HG03095 (cell line): Measurements from ENCODE around the gene UBA1.

ENCODE experiments used
- ATAC-seq: cut with Tn5 transposase; IDR thresholded peaks from one replicate; pipeline ENCODE4 v1.9.1; 2021; ENCODE audit warnings: moderate library complexity; ENCODE audit not compliant: unreplicated experiment

The UBA1 gene

DNA sequence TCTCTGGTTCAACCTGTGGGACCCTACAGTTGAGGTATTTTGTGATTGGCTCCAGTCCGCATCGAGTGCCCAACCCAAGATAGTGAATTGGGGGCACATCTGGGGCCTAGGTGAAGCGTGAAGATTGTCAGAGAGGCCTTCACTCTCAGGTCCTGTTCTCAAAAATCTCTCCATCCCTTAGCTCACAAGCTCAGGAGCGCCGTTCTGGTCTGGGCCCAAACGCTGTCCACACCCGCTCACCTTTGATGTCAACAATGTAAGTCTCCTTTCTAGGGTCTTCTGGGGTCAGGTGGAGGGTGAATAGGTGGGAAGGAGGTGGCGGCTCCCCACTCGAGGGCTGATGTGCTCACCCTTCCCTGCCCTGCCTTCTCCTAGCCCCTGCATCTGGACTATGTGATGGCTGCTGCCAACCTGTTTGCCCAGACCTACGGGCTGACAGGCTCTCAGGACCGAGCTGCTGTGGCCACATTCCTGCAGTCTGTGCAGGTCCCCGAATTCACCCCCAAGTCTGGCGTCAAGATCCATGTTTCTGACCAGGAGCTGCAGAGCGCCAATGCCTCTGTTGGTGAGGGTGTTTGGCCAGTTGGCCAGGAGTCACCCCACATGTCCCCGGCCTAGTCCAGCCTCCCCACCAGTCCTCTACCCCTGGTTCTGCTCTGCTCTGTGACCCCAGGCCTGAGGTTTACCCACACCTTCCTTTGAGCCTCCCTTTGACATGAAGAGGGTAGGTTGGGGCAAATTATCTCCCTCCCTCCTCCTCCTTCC is 17.2 kb downstream of the UBA1 start:
- ATAC-seq, result no peak

DNA sequence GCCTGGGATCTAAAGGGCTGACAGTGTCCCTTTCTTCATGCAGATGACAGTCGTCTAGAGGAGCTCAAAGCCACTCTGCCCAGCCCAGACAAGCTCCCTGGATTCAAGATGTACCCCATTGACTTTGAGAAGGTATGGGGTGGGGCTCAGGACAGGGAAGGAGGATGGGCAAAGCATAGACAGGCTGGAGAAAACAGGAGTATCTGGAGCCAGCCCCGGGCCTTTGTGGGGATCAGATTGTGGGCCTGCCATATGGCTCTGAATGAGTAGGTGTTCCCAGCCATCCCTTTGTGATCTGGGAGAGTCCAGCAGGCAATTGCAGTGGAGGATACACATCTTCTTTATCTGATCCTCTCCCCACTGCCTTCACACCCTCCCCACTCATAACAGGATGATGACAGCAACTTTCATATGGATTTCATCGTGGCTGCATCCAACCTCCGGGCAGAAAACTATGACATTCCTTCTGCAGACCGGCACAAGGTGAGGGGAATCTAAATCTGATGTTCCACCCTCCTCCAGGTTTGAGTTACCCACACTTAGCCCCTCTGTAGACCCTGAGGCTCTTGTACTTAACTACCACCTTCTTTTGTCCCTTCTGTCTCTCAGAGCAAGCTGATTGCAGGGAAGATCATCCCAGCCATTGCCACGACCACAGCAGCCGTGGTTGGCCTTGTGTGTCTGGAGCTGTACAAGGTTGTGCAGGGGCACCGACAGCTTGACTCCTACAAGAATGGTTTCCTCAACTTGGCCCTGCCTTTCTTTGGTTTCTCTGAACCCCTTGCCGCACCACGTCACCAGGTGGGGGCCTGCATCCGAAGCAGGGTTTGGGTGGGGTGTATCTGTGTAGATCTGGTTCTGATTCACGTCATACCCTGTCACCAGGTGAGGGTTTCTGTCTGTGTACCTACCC is 19.0 kb downstream of the UBA1 start:
- no peak for ATAC-seq

DNA sequence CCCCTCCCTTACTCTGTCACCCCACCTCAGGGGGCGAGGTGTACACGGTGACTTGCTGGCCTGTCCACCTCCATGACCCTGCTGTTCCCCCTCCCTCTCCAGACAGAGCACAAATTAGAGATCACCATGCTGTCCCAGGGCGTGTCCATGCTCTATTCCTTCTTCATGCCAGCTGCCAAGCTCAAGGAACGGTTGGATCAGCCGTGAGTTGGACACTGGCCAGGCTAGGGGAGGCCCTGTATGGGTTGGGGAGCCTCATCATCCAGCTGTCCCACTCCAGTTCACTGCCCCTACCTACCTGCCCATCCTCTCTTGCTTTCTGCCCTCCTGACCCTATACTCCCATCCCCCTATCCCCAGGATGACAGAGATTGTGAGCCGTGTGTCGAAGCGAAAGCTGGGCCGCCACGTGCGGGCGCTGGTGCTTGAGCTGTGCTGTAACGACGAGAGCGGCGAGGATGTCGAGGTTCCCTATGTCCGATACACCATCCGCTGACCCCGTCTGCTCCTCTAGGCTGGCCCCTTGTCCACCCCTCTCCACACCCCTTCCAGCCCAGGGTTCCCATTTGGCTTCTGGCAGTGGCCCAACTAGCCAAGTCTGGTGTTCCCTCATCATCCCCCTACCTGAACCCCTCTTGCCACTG is 20.9 kb downstream of the UBA1 start:
- no peak for ATAC-seq

- no peak for ATAC-seq
Measured at GRCh38 chrX:47215291-47215900, 21.8 kb downstream of the UBA1 start.

GRCh38 chrX:47216393-47216925 is 22.8 kb downstream of the UBA1 start:
- ATAC-seq, result no peak

GRCh38 chrX:47217121-47217851 is 23.7 kb downstream of the UBA1 start:
- no peak for ATAC-seq

GRCh38 chrX:47217852-47218279 is 24.2 kb downstream of the UBA1 start:
- peak; percentile 84 for ATAC-seq

DNA sequence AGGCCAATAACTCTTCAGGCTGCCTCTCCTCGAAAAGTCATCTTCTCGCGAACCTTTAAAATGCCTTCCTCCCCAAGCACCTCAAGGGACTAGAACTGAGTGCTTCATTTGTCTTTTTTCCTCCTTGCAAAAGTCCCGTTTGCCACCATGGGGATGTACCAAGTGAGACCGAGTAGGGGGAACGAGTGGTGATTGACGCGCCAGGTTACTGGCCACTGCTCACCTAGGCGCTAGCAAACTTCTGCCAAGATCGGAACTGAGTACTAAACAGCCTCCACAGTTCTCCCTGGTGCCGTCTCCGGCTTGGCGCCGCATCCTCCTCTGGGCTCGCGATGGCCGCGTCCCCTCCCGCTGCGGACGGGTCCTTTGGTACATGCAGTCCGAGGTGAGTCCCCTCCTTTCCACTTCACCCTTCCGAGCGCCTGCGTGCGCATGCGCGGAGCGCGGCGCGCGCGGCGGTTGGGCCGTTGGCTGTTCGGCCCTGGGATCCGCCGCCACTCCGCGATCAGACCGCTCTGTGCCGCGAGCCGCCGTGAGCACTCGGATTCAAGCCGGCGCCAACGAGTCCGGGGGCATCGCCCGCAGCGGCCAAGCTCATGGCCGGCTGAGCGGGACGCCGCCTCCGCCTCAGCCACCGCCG is 24.8 kb downstream of the UBA1 start, which contains the start of gene CDK16:
Gene CDK16, plus strand, starts transcription at position 402 of the 640 bp plus-strand sequence. CDS start 4,877 bp downstream, outside the sequence.
- ATAC-seq, result peak; percentile 40

- no peak for ATAC-seq
Measured at GRCh38 chrX:47218920-47219815, 25.5 kb downstream of the UBA1 start.

DNA sequence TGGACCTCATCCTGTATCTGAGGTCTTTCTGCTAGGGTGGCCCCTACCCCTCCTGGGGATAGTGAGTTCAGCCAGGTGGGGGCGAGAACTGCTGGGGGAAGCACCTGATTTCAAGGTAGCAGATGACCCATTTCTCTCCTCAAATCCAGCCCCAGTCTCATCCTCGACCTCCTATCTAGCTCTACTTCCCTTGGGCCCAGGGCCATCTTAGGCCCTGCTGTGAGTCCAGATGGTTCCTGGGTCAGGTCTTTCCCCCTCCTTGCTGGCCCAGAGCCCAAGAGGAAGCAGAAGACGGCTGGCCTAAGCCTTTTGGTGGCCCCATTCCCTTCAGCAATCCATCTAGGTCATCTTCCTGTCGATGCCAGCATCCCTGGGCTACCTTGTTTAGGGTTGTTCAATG is 28.1 kb downstream of the UBA1 start:
- ATAC-seq, result no peak

DNA sequence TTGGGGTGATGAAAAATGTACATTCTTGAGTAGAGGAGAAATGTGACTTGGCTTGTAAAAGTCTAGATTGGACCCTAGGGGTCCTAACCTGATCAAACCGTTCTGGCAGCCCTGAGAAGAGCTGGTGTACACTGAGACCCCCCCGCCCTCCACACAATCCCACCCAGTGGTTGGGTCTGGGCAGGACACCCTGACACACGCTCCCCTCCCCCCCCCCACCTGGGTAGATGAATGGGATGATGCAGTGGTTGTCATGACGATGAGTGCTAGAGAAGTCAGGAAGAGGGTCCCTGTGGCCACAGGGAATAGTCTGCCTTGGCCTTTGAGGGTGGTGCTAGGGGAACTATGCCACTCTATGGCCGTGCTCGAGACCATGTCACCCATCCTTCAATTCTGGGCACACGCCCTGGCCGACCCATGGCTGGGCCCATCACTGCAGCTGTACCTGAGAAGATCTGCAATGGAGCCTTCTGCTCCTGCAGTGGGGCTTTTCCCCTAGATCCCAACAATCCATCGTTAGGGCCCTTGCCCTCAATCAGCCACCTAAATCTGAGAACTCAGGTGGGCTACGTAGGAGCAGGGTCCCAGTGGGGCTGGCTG is 29.2 kb downstream of the UBA1 start:
- no peak for ATAC-seq

DNA sequence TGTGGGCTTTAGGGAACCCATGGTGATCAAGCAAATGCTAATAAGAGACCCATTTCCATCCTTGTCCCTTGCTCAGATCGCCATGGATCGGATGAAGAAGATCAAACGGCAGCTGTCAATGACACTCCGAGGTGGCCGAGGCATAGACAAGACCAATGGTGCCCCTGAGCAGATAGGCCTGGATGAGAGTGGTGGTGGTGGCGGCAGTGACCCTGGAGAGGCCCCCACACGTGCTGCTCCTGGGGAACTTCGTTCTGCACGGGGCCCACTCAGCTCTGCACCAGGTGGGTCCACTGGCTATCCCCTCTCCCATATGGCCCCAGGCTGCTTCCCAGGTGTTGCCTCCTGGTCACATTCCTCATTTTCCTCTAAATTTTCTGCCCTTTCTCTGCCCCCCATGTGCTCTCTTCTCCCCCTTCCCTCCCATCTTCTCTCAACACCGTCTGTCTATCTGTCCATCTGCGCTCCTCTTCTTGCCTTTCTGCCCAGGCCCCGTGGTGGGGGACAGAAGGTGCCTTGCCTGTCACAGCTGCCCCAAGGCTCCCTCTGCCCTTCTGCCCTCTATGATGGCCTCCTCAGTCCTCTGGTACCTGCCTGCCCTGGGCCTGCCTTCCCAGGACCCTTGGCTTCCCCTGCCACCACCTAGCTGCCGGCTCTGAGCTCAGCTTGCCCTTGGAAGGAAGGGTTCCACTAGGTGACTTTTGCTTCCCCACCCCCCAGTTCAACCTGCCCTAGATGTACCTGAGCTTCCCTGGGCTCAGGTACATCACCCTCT is 30.0 kb downstream of the UBA1 start:
- ATAC-seq, result no peak

DNA sequence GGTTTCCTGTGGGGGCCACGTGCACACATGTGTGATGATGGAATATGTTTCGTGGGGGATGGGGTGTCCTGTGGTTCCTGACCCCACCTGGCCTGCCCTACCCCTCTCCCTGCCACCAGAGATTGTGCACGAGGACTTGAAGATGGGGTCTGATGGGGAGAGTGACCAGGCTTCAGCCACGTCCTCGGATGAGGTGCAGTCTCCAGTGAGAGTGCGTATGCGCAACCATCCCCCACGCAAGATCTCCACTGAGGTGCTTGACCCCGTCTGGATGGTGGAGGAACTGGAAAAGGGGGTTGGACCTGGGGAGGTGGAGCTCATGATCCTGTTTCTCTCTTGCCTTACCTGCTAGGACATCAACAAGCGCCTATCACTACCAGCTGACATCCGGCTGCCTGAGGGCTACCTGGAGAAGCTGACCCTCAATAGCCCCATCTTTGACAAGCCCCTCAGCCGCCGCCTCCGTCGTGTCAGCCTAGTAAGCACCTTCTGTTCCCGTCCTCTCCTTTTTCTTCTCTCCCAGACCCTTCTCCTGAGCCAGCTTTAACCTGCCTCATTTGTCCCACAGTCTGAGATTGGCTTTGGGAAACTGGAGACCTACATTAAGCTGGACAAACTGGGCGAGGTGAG is 30.8 kb downstream of the UBA1 start:
- ATAC-seq, result no peak

DNA sequence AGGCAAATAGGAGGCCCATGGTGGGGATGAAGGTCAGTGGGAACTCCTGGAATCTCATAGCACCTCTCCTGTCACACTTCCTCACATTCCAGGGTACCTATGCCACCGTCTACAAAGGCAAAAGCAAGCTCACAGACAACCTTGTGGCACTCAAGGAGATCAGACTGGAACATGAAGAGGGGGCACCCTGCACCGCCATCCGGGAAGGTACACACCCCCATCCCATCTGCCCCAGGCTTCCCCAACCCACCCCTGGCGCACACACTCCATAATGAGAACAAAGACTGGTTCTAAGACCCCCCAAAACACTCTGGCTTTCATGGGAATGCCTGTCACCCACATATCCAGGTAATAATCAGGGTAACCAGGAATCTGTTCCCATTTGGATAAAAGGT is 31.3 kb downstream of the UBA1 start:
- no peak for ATAC-seq

GRCh38 chrX:47226071-47226470 is 32.4 kb downstream of the UBA1 start:
- ATAC-seq, result no peak

- ATAC-seq, result no peak
Measured at GRCh38 chrX:47226531-47227333, 33.1 kb downstream of the UBA1 start.
